ENCODE data around the gene RASA3.

RASA3 gene

DNA sequence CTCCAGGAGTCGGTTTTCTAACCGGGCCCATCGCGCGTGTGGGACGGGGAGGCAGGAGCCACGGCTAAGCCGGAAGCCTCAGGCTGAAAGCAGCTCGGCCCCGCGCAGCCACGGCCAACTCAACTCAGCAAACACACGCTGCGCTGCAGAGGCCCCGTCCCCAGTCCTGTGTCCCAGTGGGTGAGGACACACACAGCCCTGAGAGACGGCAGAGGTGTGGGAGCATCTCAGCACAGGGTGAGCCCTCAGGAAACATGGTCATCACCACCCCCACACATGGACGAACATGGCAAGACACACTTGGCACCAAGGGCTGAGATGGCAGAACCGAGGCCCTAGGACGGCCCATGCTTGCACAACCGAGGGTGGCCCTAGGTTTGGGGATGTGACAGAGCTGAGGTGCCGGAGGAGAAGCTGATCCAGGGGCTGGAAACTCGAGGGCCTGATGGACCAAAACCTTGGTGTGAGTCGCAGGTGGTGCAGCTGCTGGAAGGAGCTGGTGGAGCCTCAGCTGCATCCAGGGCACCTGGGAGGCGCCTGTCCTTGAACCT, 129.6 kb downstream of the RASA3 start:
- TF ChIP-seq, protein P1, sequence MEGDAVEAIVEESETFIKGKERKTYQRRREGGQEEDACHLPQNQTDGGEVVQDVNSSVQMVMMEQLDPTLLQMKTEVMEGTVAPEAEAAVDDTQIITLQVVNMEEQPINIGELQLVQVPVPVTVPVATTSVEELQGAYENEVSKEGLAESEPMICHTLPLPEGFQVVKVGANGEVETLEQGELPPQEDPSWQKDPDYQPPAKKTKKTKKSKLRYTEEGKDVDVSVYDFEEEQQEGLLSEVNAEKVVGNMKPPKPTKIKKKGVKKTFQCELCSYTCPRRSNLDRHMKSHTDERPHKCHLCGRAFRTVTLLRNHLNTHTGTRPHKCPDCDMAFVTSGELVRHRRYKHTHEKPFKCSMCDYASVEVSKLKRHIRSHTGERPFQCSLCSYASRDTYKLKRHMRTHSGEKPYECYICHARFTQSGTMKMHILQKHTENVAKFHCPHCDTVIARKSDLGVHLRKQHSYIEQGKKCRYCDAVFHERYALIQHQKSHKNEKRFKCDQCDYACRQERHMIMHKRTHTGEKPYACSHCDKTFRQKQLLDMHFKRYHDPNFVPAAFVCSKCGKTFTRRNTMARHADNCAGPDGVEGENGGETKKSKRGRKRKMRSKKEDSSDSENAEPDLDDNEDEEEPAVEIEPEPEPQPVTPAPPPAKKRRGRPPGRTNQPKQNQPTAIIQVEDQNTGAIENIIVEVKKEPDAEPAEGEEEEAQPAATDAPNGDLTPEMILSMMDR (IDR thresholded peaks at IDR 0.05; ENCODE audit: low read depth, low read length): no peak
- no peak overlapping the region for H3K4me3 ChIP-seq (ENCODE audit: low read depth, low read length)

DNA sequence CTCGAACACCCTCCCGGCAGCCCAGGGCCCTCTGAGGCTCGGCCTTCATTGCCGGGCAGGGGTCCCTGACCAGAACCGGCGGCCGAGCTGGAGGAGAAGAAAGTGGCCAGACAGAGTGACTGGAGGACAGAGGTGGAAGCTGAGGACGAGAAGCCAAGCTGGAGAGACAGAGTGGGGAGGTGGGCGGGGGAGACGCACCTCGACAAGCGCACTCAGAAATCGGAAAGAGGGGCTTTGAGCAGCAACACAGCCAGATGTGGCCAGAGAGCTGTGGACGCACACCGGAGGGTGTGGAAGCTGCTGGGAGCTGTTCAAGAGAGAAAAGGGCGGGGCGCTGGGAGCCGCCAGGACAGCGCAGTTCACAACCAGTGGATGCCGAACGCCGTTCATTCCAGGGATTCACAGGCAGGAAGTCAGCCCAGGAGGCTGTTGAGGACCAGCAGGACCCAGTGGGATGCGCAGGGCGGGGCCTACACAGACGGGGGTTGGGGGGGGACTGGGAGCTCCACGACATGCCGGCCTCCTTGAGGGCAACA, 130.3 kb downstream of the RASA3 start:
- TF ChIP-seq, protein P1 (IDR thresholded peaks at IDR 0.05; ENCODE audit: low read depth, low read length): no peak
- no peak overlapping the region for H3K4me3 ChIP-seq (ENCODE audit: low read depth, low read length)

DNA sequence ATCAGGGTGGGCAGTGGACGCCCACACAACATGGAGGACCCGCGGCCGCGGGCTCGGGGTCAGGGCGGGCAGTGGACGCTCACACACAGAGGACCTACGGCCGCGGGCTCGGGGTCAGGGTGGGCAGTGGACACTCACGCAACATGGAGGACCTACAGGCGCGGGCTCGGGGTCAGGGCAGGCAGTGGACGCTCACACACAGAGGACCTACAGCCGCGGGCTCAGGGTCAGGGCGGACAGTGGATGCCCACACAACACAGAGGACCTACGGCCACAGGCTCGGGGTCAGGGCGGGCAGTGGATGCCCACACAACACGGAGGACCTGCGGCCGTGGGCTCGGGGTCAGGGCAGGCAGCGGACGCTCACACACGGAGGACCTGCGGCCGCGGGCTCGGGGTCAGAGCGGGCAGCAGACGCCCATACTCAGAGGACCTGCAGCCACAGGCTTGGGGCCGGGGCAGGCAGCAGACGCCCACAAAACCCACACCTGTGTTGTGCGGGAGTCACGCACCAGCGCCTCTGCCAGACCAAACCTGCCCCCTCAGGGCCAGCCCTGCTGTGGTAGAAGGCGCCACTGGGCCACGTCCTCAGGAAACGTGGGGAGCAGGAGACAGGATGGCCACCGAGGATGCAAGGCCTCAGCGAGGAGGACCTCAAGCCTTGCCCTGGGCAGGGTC, 131.0 kb downstream of the RASA3 start:
- TF ChIP-seq, protein P1 (IDR thresholded peaks at IDR 0.05; ENCODE audit: low read depth, low read length): no peak
- no peak overlapping the region for H3K4me3 ChIP-seq (ENCODE audit: low read depth, low read length)

DNA sequence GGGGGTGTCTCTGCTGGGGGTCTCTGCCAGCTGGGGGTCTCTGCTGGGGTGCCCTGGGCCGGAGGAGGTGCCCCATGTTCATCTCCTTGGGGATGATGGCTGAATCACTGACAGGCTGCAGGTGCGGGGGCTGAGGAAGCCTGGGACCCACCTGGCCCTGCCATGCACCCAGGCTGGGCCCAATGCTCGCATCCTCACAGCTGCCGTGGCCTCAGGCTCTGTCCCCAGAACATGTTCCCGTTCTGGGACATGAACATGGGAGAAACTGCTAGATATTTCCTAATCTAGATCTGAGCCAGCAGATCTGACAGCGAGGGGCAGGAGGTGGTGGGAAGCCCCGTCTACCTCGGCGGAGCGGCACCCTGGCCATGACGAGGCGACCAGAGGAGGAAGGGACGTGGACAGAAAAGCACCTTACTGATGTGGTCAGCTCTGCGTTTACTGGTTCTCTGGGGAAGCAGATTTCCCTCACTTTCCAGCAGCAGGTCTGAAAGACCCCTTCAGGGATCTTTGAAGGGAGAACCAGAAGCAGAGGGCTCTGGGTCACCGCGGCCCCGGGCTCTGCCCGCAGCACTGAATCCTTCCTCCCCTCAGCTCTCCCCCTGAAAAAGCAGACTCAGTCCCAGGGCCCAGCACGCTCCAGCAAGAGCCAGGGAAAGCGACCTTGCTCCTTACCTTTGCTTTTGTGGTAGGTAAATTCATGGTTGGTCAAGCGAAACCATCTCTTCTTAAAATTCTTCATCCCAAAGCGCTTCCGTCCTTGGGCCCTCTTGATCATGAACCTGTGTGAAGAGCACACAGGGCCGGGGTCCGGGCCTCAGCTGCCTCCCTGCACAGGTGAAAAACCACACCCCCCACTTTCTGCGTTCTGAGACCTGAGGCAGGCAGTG, 132.0 kb downstream of the RASA3 start:
- TF ChIP-seq, protein P1 (IDR thresholded peaks at IDR 0.05; ENCODE audit: low read depth, low read length): no peak
- no peak overlapping the region for H3K4me3 ChIP-seq (ENCODE audit: low read depth, low read length)

DNA sequence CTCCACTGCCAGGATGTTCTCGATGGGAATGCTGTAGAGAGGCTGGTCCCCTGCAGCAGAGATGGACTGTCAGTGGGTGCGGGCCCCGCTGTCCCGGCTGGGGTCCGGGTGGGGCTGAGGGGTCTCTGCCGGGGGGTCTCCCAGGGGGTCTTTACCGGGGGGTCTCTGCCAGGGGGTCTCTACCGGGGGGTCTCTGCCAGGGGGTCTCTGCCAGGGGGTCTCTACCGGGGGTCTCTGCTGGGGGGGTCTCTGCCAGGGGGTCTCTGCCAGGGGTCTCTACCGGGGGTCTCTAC, 132.9 kb downstream of the RASA3 start:
- TF ChIP-seq, protein P1 (IDR thresholded peaks at IDR 0.05; ENCODE audit: low read depth, low read length): no peak

DNA sequence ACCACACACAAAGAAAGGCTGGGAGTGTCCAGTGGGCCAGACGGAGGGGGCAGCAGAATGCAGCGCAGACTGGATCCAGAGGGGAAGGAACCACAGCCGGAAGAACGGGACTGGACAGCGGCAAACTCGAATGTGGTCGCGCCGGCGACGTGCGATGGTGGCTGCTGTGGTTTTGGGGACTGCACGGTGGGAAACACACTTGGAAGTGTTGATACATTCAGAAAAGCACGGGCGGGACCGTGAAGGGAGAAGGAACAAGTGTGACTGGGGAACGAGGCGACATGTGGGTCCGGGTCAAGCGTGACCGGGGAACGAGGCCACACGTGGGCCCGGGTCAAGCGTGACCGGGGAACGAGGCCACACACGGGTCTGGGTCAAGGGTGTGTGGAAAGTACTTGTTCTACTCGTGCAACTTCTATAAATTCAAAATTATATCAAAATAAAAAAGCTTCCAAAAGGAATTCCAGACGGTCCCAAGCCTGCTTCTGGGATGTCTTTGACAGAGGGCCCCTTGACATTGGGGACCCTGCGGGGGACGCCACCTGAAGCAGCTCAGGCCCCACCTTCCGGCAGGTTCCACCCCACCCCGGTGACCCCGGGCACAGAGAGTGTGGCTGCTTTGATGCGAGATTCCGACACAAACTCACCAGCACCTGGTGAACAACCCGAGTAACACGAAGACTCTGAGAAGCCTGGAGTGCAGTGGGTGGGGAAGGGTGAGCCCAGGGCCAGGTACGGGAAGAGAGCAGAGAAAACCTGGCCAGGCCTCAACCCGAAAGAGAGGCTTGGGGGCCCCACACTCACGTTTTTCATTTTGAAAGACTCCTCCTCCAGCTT, 133.4 kb downstream of the RASA3 start:
- TF ChIP-seq, protein P1 (IDR thresholded peaks at IDR 0.05; ENCODE audit: low read depth, low read length): no peak
- H3K4me3 ChIP-seq (ENCODE audit: low read depth, low read length): no peak overlapping the region

More for the DNA sequence above, 132.9 kb downstream of the RASA3 start:
- no peak overlapping the region for H3K4me3 ChIP-seq (ENCODE audit: low read depth, low read length)
